IMR-90 (cell line): ENCODE data around the gene RIPOR3. TPM values are rescaled to one million over a fixed set of nuclear protein-coding genes. Genes with fewer than 3 reads are reported as not detected.

Experiments used
- ATAC-seq: fragments of 200-7000 bp; cut with Tn5 transposase; 2 replicates; pipeline ENCODE4 v1.9.1; 2020; ENCODE audit warnings: low read depth, mild to moderate bottlenecking, moderate library complexity
- BruUV-seq: library from RNA; stranded (reverse); fragments of 400-500 nt; replicated peaks from 2 replicates; lab custom pipeline; 2021; lab: Mats Ljungman, UMichigan
- CTCF ChIA-PET: fragments of 300-600 bp; formaldehyde crosslinking; extraction: SDS; loops from one replicate; lab custom pipeline; 2021; ENCODE audit warnings: antibody characterized with exemption; lab: Yijun Ruan, JAX
- POLR2A ChIA-PET: fragments of 300-600 bp; sonication (Branson Sonifier 250); formaldehyde crosslinking; loops from one replicate; lab custom pipeline; 2022; ENCODE audit warnings: antibody characterized with exemption; ENCODE audit not compliant: unreplicated experiment; lab: Charles Lee
- DNase-seq: peaks from one replicate; pipeline ENCODE4 v3.0.0; 2013
- H2AFZ ChIP-seq: replicated peaks from 2 replicates; pipeline ENCODE3; 2013; ENCODE audit warnings: low read length, mild to moderate bottlenecking; ENCODE audit not compliant: poor library complexity
- H2AK5ac ChIP-seq: 2 replicates; pipeline ENCODE4 v1.6.1; 2013; ENCODE audit warnings: low read depth, low read length, inconsistent platforms
- H2AK9ac ChIP-seq: replicated peaks from 2 replicates; pipeline ENCODE3; 2013; ENCODE audit warnings: mild to moderate bottlenecking, low read depth, low read length, moderate library complexity; ENCODE audit not compliant: poor library complexity
- H2BK120ac ChIP-seq: 2 replicates; pipeline ENCODE4 v1.6.1; 2013; ENCODE audit warnings: low read depth, low read length, inconsistent platforms
- H2BK15ac ChIP-seq: 3 replicates; pipeline ENCODE4 v1.6.1; 2013; ENCODE audit warnings: low read depth, low read length, inconsistent platforms
- H2BK20ac ChIP-seq: 2 replicates; pipeline ENCODE4 v1.6.1; 2013; ENCODE audit warnings: low read depth, mild to moderate bottlenecking, inconsistent platforms, low read length, moderate library complexity
- H2BK5ac ChIP-seq: 2 replicates; pipeline ENCODE4 v1.6.1; 2013; ENCODE audit warnings: mild to moderate bottlenecking, low read depth, low read length, inconsistent platforms; ENCODE audit not compliant: poor library complexity, severe bottlenecking
- H3K14ac ChIP-seq: replicated peaks from 2 replicates; pipeline ENCODE4 v1.6.1; 2013; ENCODE audit warnings: low read depth, low read length, inconsistent platforms
- H3K18ac ChIP-seq: 2 replicates; pipeline ENCODE4 v1.6.1; 2013; ENCODE audit warnings: low read depth, low read length, control low read depth
- H3K23ac ChIP-seq: 2 replicates; pipeline ENCODE4 v1.6.1; 2013; ENCODE audit warnings: low read depth, low read length, inconsistent platforms
- H3K27ac ChIP-seq: 2 replicates; pipeline ENCODE4 v1.5.1; 2013; ENCODE audit warnings: mild to moderate bottlenecking, control low read depth, low read length; ENCODE audit not compliant: insufficient read depth
- H3K27me3 ChIP-seq: 2 replicates; pipeline ENCODE4 v1.6.1; 2013; ENCODE audit warnings: low read length; ENCODE audit not compliant: control insufficient read depth, insufficient read depth
- H3K36me3 ChIP-seq: 2 replicates; pipeline ENCODE4 v1.6.1; 2013; ENCODE audit warnings: low read length, mixed read lengths; ENCODE audit not compliant: control insufficient read depth, insufficient read depth
- H3K4ac ChIP-seq: 2 replicates; pipeline ENCODE4 v1.6.1; 2013; ENCODE audit warnings: low read depth, low read length, inconsistent platforms
- H3K4me1 ChIP-seq: 2 replicates; pipeline ENCODE4 v1.6.1; 2013; ENCODE audit warnings: low read length, mixed read lengths; ENCODE audit not compliant: control insufficient read depth, insufficient read depth
- H3K4me2 ChIP-seq: 2 replicates; pipeline ENCODE4 v1.6.1; 2013; ENCODE audit warnings: low read depth, mild to moderate bottlenecking, control low read depth, low read length, moderate library complexity
- H3K4me3 ChIP-seq: 2 replicates; pipeline ENCODE4 v1.5.1; 2013; ENCODE audit warnings: low read depth, mild to moderate bottlenecking, control low read depth, low read length, moderate library complexity; ENCODE audit not compliant: insufficient read depth
- H3K56ac ChIP-seq: 2 replicates; pipeline ENCODE4 v1.6.1; 2013; ENCODE audit warnings: low read length, inconsistent platforms; ENCODE audit not compliant: insufficient read depth; ENCODE audit errors: extremely low read depth
- H3K79me1 ChIP-seq, 2 experiments: 2 replicates each; pipeline ENCODE4 v1.6.1; 2013; ENCODE audit warnings: low read length in 2 of 2, inconsistent platforms in 1 of 2, low read depth in 1 of 2
- H3K9ac ChIP-seq: 2 replicates; pipeline ENCODE4 v1.6.1; 2013; ENCODE audit warnings: low read depth, low read length, control low read depth
- H3K9me1 ChIP-seq: 2 replicates; pipeline ENCODE4 v1.6.1; 2013; ENCODE audit warnings: low read length, inconsistent platforms; ENCODE audit not compliant: insufficient read depth
- H3K9me3 ChIP-seq: 2 replicates; pipeline ENCODE4 v1.6.1; 2013; ENCODE audit warnings: low read length; ENCODE audit not compliant: control insufficient read depth, insufficient read depth
- H4K20me1 ChIP-seq: 2 replicates; pipeline ENCODE4 v1.6.1; 2013; ENCODE audit warnings: low read length, inconsistent platforms; ENCODE audit not compliant: insufficient read depth
- H4K5ac ChIP-seq: 2 replicates; pipeline ENCODE4 v1.6.1; 2013; ENCODE audit warnings: mild to moderate bottlenecking, low read depth, low read length, control low read depth
- H4K8ac ChIP-seq, 2 experiments: 2 replicates each; pipeline ENCODE4 v1.6.1; 2013; ENCODE audit warnings: low read depth in 2 of 2, low read length in 2 of 2, control low read depth in 1 of 2, inconsistent platforms in 1 of 2
- H4K91ac ChIP-seq: 2 replicates; pipeline ENCODE4 v1.6.1; 2013; ENCODE audit warnings: low read depth, low read length, inconsistent platforms; ENCODE audit not compliant: insufficient read depth
- MAFK ChIP-seq: IDR thresholded peaks from 2 replicates; pipeline ENCODE4 v1.6.1; 2012; ENCODE audit warnings: low read depth, low read length, improper control_type of control experiment
- RFX5 ChIP-seq: IDR thresholded peaks from 2 replicates; pipeline ENCODE4 v1.8.0; 2012; ENCODE audit warnings: low read depth, mild to moderate bottlenecking, low read length, moderate library complexity
- WGBS, 2 experiments: methylation state at CpG; one replicate each; pipeline versions ENCODE4 v1.1.5 to v1.1.7; 2013; ENCODE audit warnings: missing lambda C conversion rate in 2 of 2; ENCODE audit not compliant: insufficient read length in 1 of 2; ENCODE audit errors: extremely low coverage in 2 of 2; 5-methylcytosine and 5-hydroxymethylcytosine counted together
- dilution Hi-C: fragments of 300-500 bp; cut with HindIII; formaldehyde crosslinking; loops from one replicate; pipeline ENCODE4 v1.14.3; 2018; ENCODE audit warnings: low sequenced_read_pairs; ENCODE audit not compliant: unreplicated experiment
- in situ Hi-C: fragments of 300-500 bp; cut with MboI; formaldehyde crosslinking; loops from 3 replicates; pipeline ENCODE4 v1.14.3; 2019; ENCODE audit warnings: low sequenced_read_pairs, inconsistent platforms, mixed read lengths
- intact Hi-C: fragments of 100-400 bp; cut with micrococcal nuclease; formaldehyde crosslinking; loops from 2 replicates; pipeline ENCODE4 v1.10.0; 2022
- polyA plus RNA-seq, 3 experiments: library from polyadenylated mRNA; depleted of rRNA; stranded (reverse); fragments of >200 nt; gene quantifications; 2 replicates each; pipeline ENCODE4 v1.2.3, GENCODE V29; 2012; ENCODE audit warnings: low replicate concordance in 1 of 3
- total RNA-seq: library from RNA; depleted of rRNA; stranded (reverse); fragments of >200 nt; gene quantifications from 2 replicates; pipeline ENCODE4 v1.2.3, GENCODE V29; 2012

RIPOR3 gene
- total and polyA plus RNA-seq, 2 of the 4 experiments (the other 2 are of a cell fraction): 0.54 to 1.7 TPM

DNA sequence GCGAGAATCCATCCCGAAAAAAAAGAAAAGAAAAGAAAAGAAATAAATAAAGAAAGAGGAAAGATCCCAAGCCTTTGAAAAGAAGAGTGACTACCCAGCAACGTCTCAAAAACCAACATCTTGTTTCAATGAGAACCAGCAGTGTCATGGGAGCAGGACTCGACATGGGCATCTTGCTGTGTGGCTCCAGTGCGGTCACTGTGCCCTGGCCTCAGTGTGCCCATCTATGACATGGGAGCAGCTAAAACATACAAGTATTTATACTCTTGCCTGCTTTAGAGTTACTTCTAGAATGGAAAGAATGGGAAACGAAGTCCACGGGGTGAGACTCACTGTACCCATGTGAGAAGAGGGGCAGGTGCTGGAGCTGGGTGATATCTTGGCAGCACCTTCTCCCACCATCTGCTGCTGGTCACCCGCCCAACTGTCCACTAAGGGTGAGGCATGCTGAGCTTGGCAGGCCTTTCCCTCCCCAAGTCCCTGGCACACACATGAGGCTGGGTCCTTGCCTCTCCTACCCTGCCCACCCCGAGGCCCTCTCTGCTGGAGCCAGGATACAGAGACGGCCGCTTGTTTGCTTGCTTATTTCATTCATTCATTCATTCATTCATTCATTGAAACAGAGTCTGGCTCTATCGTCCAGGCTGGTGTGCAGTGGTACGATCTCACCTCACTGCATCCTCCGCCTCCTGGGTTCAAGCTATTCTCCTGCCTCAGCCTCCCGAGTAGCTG is 77.7 kb downstream of the RIPOR3 start:
- Histone ChIP-seq H3K4me2 (no peak overlapping the region), H2BK120ac (no peak overlapping the region), H4K8ac (no peak overlapping the region), H3K36me3 (peaks cover 9% of the 10 kb centered on the region), H3K4me3 (no peak overlapping the region), H3K4me1 (0 out of 2 replicates have a peak, but pooled peaks cover 4% of the 10 kb centered on the region), H3K23ac (no peak overlapping the region), H3K79me1 (no peaks in the 10 kb centered on the region), H2AK9ac (no peak overlapping the region), H2AFZ (no peak overlapping the region), H3K4ac (no peak overlapping the region), H3K27ac (no peak overlapping the region), H3K14ac (no peak overlapping the region), H2AK5ac (no peak overlapping the region), H2BK15ac (no peak overlapping the region), H4K91ac (no peak overlapping the region), H3K9me1 (0 out of 2 replicates have a peak, but pooled peaks cover 3% of the 10 kb centered on the region), H3K9me3 (no peaks in the 10 kb centered on the region), H3K27me3 (no peaks in the 10 kb centered on the region), H4K20me1 (no peaks in the 10 kb centered on the region), H2BK20ac (no peak overlapping the region), H3K18ac (no peak overlapping the region), H2BK5ac (no peak overlapping the region), H4K5ac (no peak overlapping the region), H3K56ac (no peak overlapping the region), H3K9ac (no peak overlapping the region)
- no TSS peak for BruUV-seq
- in situ Hi-C loops: no loop called here
- intact Hi-C loops: no loop called here
- dilution Hi-C loops: no loop called here
- DNase-seq (no peak), ATAC-seq (no peak)
- 88% methylated on average over 5 of the region's 15 CpGs; no CpG with 5 or more reads in 1 of the 2 experiments for WGBS, 2 experiments
- TF ChIP-seq RFX5: no peak
- no peak for TF ChIP-seq MAFK
- CTCF ChIA-PET: no interaction called here
- POLR2A ChIA-PET: no interaction called here
